ENCODE measurements around the gene MPRIP.

DNA sequence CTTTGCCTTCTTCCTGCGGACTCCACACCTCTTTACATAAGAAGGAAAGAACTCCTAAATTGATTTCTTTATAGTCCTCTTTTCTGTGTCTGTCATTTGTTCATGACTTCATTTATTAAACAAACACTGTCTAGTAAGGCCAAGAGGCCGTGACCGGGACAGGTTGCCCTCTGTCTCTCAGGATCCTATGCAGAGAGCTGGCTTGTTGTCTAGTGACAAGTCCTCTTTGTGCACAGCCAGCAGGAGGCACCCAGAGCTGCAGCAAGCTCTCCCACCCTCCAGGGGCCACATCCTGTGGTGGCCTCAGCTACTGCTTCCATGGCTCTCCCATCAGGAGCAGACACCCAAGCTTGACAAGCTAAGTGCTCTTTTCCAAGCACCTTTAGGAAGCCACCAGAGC lies 113.3 kb downstream of the MPRIP start:
- TF ChIP-seq, protein P1, sequence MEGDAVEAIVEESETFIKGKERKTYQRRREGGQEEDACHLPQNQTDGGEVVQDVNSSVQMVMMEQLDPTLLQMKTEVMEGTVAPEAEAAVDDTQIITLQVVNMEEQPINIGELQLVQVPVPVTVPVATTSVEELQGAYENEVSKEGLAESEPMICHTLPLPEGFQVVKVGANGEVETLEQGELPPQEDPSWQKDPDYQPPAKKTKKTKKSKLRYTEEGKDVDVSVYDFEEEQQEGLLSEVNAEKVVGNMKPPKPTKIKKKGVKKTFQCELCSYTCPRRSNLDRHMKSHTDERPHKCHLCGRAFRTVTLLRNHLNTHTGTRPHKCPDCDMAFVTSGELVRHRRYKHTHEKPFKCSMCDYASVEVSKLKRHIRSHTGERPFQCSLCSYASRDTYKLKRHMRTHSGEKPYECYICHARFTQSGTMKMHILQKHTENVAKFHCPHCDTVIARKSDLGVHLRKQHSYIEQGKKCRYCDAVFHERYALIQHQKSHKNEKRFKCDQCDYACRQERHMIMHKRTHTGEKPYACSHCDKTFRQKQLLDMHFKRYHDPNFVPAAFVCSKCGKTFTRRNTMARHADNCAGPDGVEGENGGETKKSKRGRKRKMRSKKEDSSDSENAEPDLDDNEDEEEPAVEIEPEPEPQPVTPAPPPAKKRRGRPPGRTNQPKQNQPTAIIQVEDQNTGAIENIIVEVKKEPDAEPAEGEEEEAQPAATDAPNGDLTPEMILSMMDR (tag by site-specific recombination; IDR thresholded peaks at IDR 0.05): no peak
- TF ChIP-seq ZNF660 (tag by site-specific recombination; IDR thresholded peaks at IDR 0.05): no peak
- TF ChIP-seq ZNF23 (tag by site-specific recombination; IDR thresholded peaks at IDR 0.05; ENCODE audit: borderline replicate concordance): no peak
- no peak for TF ChIP-seq ZNF558 (tag by site-specific recombination; IDR thresholded peaks at IDR 0.05)
- TF ChIP-seq ZNF335 (tag by site-specific recombination; conservative IDR thresholded peaks at IDR 0.05): no peak
- TF ChIP-seq ATF2 (tag by site-specific recombination; IDR thresholded peaks at IDR 0.05; ENCODE audit: low read depth): no peak
- no peak for TF ChIP-seq ZEB2 (tag by site-specific recombination; IDR thresholded peaks at IDR 0.05)
- no peak for TF ChIP-seq RBAK (tag by site-specific recombination; IDR thresholded peaks at IDR 0.05)
